Stomach (tissue), 4 donors: ENCODE results near the gene GRPR.

Experiments
- CTCF ChIP-seq, 7 experiments: fragments of 450-650 bp in 4 of 7; fragments of 200-600 bp in 3 of 7; sonication (generic) in 3 of 7; IDR thresholded peaks; one replicate each; pipeline ENCODE4 v1.5.1; 2016 to 2019; ENCODE audit warnings: antibody characterized with exemption in 7 of 7, control low read depth in 2 of 7, mild to moderate bottlenecking in 1 of 7
- EP300 ChIP-seq: sonication (generic); formaldehyde crosslinking; IDR thresholded peaks from one replicate; pipeline ENCODE4 v1.6.1; 2017; ENCODE audit warnings: antibody characterized with exemption
- POLR2A ChIP-seq, 4 donors: fragments of 450-650 bp; IDR thresholded peaks; one replicate each; pipeline ENCODE4 v1.6.1; 2016; ENCODE audit warnings: antibody characterized with exemption in 4 of 4, control low read depth in 2 of 4, mild to moderate bottlenecking in 1 of 4, moderate library complexity in 1 of 4

DNA sequence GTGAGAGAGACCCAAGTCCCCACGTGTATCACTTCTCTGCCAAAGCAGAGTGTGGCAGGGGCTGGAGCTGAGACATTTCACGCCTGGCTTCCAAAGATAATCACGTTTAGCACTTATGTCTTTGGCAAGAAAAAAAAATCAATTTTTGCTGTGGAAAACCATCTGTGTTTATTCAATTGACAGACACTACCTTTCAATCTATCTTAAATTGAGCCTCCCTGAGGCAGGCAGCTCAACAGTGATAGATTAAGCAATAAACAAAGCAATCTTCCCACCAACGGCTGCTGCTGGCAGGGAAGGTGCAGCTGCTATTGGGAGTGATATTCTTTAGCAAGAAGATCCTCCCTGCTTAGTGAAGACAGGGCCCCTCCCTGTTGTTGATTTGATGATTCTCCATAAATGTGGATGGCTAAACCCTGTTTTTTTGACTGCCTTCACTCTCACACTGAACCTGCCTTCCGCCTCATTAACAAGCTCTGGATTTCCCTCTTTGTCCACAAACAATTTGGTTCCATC, 32.3 kb downstream of the GRPR start:
- TF ChIP-seq CTCF (IDR thresholded peaks at IDR 0.05) (no peak), EP300 (no peak), POLR2A (IDR thresholded peaks at IDR 0.05) (no peak)
